IMR-90 (cell line): ENCODE data around the gene CTIF. TPM values are rescaled to one million over a fixed set of nuclear protein-coding genes. Genes with fewer than 3 reads are reported as not detected.

Experiments used
- ATAC-seq: fragments of 200-7000 bp; cut with Tn5 transposase; 2 replicates; pipeline ENCODE4 v1.9.1; 2020; ENCODE audit warnings: low read depth, mild to moderate bottlenecking, moderate library complexity
- BruUV-seq: library from RNA; stranded (reverse); fragments of 400-500 nt; replicated peaks from 2 replicates; lab custom pipeline; 2021; lab: Mats Ljungman, UMichigan
- CTCF ChIA-PET: fragments of 300-600 bp; formaldehyde crosslinking; extraction: SDS; loops from one replicate; lab custom pipeline; 2021; ENCODE audit warnings: antibody characterized with exemption; lab: Yijun Ruan, JAX
- POLR2A ChIA-PET: fragments of 300-600 bp; sonication (Branson Sonifier 250); formaldehyde crosslinking; loops from one replicate; lab custom pipeline; 2022; ENCODE audit warnings: antibody characterized with exemption; ENCODE audit not compliant: unreplicated experiment; lab: Charles Lee
- DNase-seq: peaks from one replicate; pipeline ENCODE4 v3.0.0; 2013
- H2AFZ ChIP-seq: replicated peaks from 2 replicates; pipeline ENCODE3; 2013; ENCODE audit warnings: low read length, mild to moderate bottlenecking; ENCODE audit not compliant: poor library complexity
- H2AK5ac ChIP-seq: 2 replicates; pipeline ENCODE4 v1.6.1; 2013; ENCODE audit warnings: low read depth, low read length, inconsistent platforms
- H2AK9ac ChIP-seq: replicated peaks from 2 replicates; pipeline ENCODE3; 2013; ENCODE audit warnings: mild to moderate bottlenecking, low read depth, low read length, moderate library complexity; ENCODE audit not compliant: poor library complexity
- H2BK120ac ChIP-seq: 2 replicates; pipeline ENCODE4 v1.6.1; 2013; ENCODE audit warnings: low read depth, low read length, inconsistent platforms
- H2BK15ac ChIP-seq: 3 replicates; pipeline ENCODE4 v1.6.1; 2013; ENCODE audit warnings: low read depth, low read length, inconsistent platforms
- H2BK20ac ChIP-seq: 2 replicates; pipeline ENCODE4 v1.6.1; 2013; ENCODE audit warnings: low read depth, mild to moderate bottlenecking, inconsistent platforms, low read length, moderate library complexity
- H2BK5ac ChIP-seq: 2 replicates; pipeline ENCODE4 v1.6.1; 2013; ENCODE audit warnings: mild to moderate bottlenecking, low read depth, low read length, inconsistent platforms; ENCODE audit not compliant: poor library complexity, severe bottlenecking
- H3K14ac ChIP-seq: replicated peaks from 2 replicates; pipeline ENCODE4 v1.6.1; 2013; ENCODE audit warnings: low read depth, low read length, inconsistent platforms
- H3K18ac ChIP-seq: 2 replicates; pipeline ENCODE4 v1.6.1; 2013; ENCODE audit warnings: low read depth, low read length, control low read depth
- H3K23ac ChIP-seq: 2 replicates; pipeline ENCODE4 v1.6.1; 2013; ENCODE audit warnings: low read depth, low read length, inconsistent platforms
- H3K27ac ChIP-seq: 2 replicates; pipeline ENCODE4 v1.5.1; 2013; ENCODE audit warnings: mild to moderate bottlenecking, control low read depth, low read length; ENCODE audit not compliant: insufficient read depth
- H3K27me3 ChIP-seq: 2 replicates; pipeline ENCODE4 v1.6.1; 2013; ENCODE audit warnings: low read length; ENCODE audit not compliant: control insufficient read depth, insufficient read depth
- H3K36me3 ChIP-seq: 2 replicates; pipeline ENCODE4 v1.6.1; 2013; ENCODE audit warnings: low read length, mixed read lengths; ENCODE audit not compliant: control insufficient read depth, insufficient read depth
- H3K4ac ChIP-seq: 2 replicates; pipeline ENCODE4 v1.6.1; 2013; ENCODE audit warnings: low read depth, low read length, inconsistent platforms
- H3K4me1 ChIP-seq: 2 replicates; pipeline ENCODE4 v1.6.1; 2013; ENCODE audit warnings: low read length, mixed read lengths; ENCODE audit not compliant: control insufficient read depth, insufficient read depth
- H3K4me2 ChIP-seq: 2 replicates; pipeline ENCODE4 v1.6.1; 2013; ENCODE audit warnings: low read depth, mild to moderate bottlenecking, control low read depth, low read length, moderate library complexity
- H3K4me3 ChIP-seq: 2 replicates; pipeline ENCODE4 v1.5.1; 2013; ENCODE audit warnings: low read depth, mild to moderate bottlenecking, control low read depth, low read length, moderate library complexity; ENCODE audit not compliant: insufficient read depth
- H3K56ac ChIP-seq: 2 replicates; pipeline ENCODE4 v1.6.1; 2013; ENCODE audit warnings: low read length, inconsistent platforms; ENCODE audit not compliant: insufficient read depth; ENCODE audit errors: extremely low read depth
- H3K79me1 ChIP-seq, 2 experiments: 2 replicates each; pipeline ENCODE4 v1.6.1; 2013; ENCODE audit warnings: low read length in 2 of 2, inconsistent platforms in 1 of 2, low read depth in 1 of 2
- H3K9ac ChIP-seq: 2 replicates; pipeline ENCODE4 v1.6.1; 2013; ENCODE audit warnings: low read depth, low read length, control low read depth
- H3K9me1 ChIP-seq: 2 replicates; pipeline ENCODE4 v1.6.1; 2013; ENCODE audit warnings: low read length, inconsistent platforms; ENCODE audit not compliant: insufficient read depth
- H3K9me3 ChIP-seq: 2 replicates; pipeline ENCODE4 v1.6.1; 2013; ENCODE audit warnings: low read length; ENCODE audit not compliant: control insufficient read depth, insufficient read depth
- H4K20me1 ChIP-seq: 2 replicates; pipeline ENCODE4 v1.6.1; 2013; ENCODE audit warnings: low read length, inconsistent platforms; ENCODE audit not compliant: insufficient read depth
- H4K5ac ChIP-seq: 2 replicates; pipeline ENCODE4 v1.6.1; 2013; ENCODE audit warnings: mild to moderate bottlenecking, low read depth, low read length, control low read depth
- H4K8ac ChIP-seq, 2 experiments: 2 replicates each; pipeline ENCODE4 v1.6.1; 2013; ENCODE audit warnings: low read depth in 2 of 2, low read length in 2 of 2, control low read depth in 1 of 2, inconsistent platforms in 1 of 2
- H4K91ac ChIP-seq: 2 replicates; pipeline ENCODE4 v1.6.1; 2013; ENCODE audit warnings: low read depth, low read length, inconsistent platforms; ENCODE audit not compliant: insufficient read depth
- CEBPB ChIP-seq: IDR thresholded peaks from 2 replicates; pipeline ENCODE4 v1.6.1; 2012; ENCODE audit warnings: low read depth, low read length, improper control_type of control experiment
- RCOR1 ChIP-seq: IDR thresholded peaks from 2 replicates; pipeline ENCODE4 v1.6.1; 2012; ENCODE audit warnings: mild to moderate bottlenecking, low read length, improper control_type of control experiment; ENCODE audit not compliant: insufficient replicate concordance
- SMC3 ChIP-seq: fragments of 150-350 bp; IDR thresholded peaks from 2 replicates; pipeline ENCODE4 v1.6.1; 2016; ENCODE audit warnings: low read depth, mild to moderate bottlenecking, antibody characterized with exemption, low read length, moderate library complexity
- WGBS, 2 experiments: methylation state at CpG; one replicate each; pipeline versions ENCODE4 v1.1.5 to v1.1.7; 2013; ENCODE audit warnings: missing lambda C conversion rate in 2 of 2; ENCODE audit not compliant: insufficient read length in 1 of 2; ENCODE audit errors: extremely low coverage in 2 of 2; 5-methylcytosine and 5-hydroxymethylcytosine counted together
- dilution Hi-C: fragments of 300-500 bp; cut with HindIII; formaldehyde crosslinking; loops from one replicate; pipeline ENCODE4 v1.14.3; 2018; ENCODE audit warnings: low sequenced_read_pairs; ENCODE audit not compliant: unreplicated experiment
- in situ Hi-C: fragments of 300-500 bp; cut with MboI; formaldehyde crosslinking; loops from 3 replicates; pipeline ENCODE4 v1.14.3; 2019; ENCODE audit warnings: low sequenced_read_pairs, inconsistent platforms, mixed read lengths
- intact Hi-C: fragments of 100-400 bp; cut with micrococcal nuclease; formaldehyde crosslinking; loops from 2 replicates; pipeline ENCODE4 v1.10.0; 2022
- polyA plus RNA-seq, 3 experiments: library from polyadenylated mRNA; depleted of rRNA; stranded (reverse); fragments of >200 nt; gene quantifications; 2 replicates each; pipeline ENCODE4 v1.2.3, GENCODE V29; 2012; ENCODE audit warnings: low replicate concordance in 1 of 3
- total RNA-seq: library from RNA; depleted of rRNA; stranded (reverse); fragments of >200 nt; gene quantifications from 2 replicates; pipeline ENCODE4 v1.2.3, GENCODE V29; 2012

Gene CTIF
- total and polyA plus RNA-seq, 2 of the 4 experiments (the other 2 are of a cell fraction): 25.1 to 57.0 TPM

GRCh38 chr18:48577478-48578190, 38.8 kb downstream of the CTIF start:
- CTCF ChIA-PET: no interaction called here

More at GRCh38 chr18:48577478-48578190, 38.8 kb downstream of the CTIF start:
- Histone ChIP-seq H3K27me3 (no peaks in the 10 kb centered on the region), H2AFZ (no peak overlapping the region), H4K5ac (no peak overlapping the region), H3K36me3 (peaks cover 12% of the 10 kb centered on the region), H2AK5ac (no peak overlapping the region), H3K56ac (no peak overlapping the region), H2BK15ac (no peak overlapping the region), H3K4me2 (no peak overlapping the region), H3K4me1 (peaks cover 16% of the 10 kb centered on the region), H3K23ac (no peak overlapping the region), H3K9me1 (peaks cover 41% of the 10 kb centered on the region), H2BK120ac (no peak overlapping the region), H3K9me3 (no peaks in the 10 kb centered on the region), H2AK9ac (no peak overlapping the region), H4K8ac (no peak overlapping the region), H3K18ac (no peak overlapping the region), H2BK5ac (no peak overlapping the region), H3K27ac (no peak overlapping the region), H3K4ac (no peak overlapping the region), H2BK20ac (no peak overlapping the region), H4K91ac (no peak overlapping the region), H3K4me3 (no peak overlapping the region), H3K79me1 (peaks cover 31 to 100% of the 10 kb centered on the region in 2 experiments), H3K9ac (no peak overlapping the region), H3K14ac (no peak overlapping the region), H4K20me1 (peaks cover 100% of the 10 kb centered on the region)
- in situ Hi-C loops: no loop called here
- intact Hi-C loops: no loop called here
- POLR2A ChIA-PET: no interaction called here
- TF ChIP-seq RCOR1: no peak
- TF ChIP-seq SMC3: no peak
- TF ChIP-seq CEBPB: peak; percentile 13; the same call in 1 of the 2 replicates
- WGBS, 2 experiments: no CpG with 5 or more reads among the region's 5 CpGs
- no peak for ATAC-seq
- no TSS peak for BruUV-seq
- dilution Hi-C loops: no loop called here
- DNase-seq: no peak
